ENCODE data around the gene SARDH.

SARDH gene

DNA sequence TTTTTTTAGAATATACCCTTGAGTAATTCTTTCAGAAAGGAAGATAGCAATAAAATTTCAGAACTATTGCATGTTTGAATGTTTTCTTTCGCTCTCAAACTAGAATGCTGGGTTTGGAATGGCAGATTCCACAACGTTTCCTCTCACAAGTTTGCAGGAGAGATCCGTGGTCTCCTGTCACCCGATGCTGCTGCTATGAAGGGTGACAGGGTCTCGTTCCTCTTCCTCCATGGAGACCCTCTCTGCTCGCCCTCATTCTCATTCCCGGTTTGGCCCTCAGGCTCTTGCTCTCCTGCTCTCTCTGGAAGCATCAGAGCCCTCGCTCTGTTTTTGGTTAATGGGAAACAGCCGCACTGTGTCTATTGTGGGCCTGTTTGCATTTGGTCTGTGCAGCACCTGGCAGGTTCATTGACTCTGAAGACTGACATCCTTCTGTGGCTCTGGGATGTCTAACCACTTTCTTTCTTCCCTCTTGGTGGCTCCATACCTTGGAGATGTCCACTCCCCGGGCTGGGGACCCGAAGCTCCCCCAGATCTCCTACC is 116.4 kb downstream of the SARDH start:
- Mint-ChIP-seq H3K9me3 (peaks cover 24% of the 10 kb centered on the region), H3K27me3 (ENCODE audit: low read depth) (peaks cover 63% of the 10 kb centered on the region), H3K4me3 (no peak overlapping the region), H3K36me3 (ENCODE audit: low read depth) (no peaks in the 10 kb centered on the region), H3K27ac (no peak overlapping the region), H3K4me1 (no peaks in the 10 kb centered on the region)
- TF ChIP-seq, protein P1, sequence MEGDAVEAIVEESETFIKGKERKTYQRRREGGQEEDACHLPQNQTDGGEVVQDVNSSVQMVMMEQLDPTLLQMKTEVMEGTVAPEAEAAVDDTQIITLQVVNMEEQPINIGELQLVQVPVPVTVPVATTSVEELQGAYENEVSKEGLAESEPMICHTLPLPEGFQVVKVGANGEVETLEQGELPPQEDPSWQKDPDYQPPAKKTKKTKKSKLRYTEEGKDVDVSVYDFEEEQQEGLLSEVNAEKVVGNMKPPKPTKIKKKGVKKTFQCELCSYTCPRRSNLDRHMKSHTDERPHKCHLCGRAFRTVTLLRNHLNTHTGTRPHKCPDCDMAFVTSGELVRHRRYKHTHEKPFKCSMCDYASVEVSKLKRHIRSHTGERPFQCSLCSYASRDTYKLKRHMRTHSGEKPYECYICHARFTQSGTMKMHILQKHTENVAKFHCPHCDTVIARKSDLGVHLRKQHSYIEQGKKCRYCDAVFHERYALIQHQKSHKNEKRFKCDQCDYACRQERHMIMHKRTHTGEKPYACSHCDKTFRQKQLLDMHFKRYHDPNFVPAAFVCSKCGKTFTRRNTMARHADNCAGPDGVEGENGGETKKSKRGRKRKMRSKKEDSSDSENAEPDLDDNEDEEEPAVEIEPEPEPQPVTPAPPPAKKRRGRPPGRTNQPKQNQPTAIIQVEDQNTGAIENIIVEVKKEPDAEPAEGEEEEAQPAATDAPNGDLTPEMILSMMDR (IDR thresholded peaks at IDR 0.05; ENCODE audit: unreplicated experiment in 3 of 3), result no peak

DNA sequence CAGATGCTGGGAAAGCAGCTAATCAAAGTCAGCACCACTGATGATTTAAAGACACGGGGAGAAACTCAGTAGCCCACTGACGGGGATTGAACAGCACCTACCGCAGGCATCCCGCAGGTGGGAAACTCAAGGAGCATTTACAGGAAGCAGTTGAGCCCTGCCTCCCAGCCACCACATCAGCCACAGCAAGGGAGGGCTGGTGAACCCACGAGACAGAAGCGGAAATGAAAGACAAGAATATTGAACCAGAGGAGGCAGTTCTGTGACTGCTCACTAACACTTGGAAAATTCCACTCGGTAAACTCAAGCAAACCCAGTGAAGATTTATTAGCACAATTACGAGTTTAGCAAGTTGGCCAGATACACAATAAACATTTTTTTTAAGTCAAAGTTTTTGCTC is 118.4 kb downstream of the SARDH start:
- TF ChIP-seq, protein P1 (IDR thresholded peaks at IDR 0.05; ENCODE audit: unreplicated experiment in 3 of 3), result no peak
- H3K36me3 Mint-ChIP-seq (ENCODE audit: low read depth), result no peaks in the 10 kb centered on the region
- H3K4me1 Mint-ChIP-seq, result no peaks in the 10 kb centered on the region
- no peak overlapping the region for H3K4me3 Mint-ChIP-seq
- H3K27me3 Mint-ChIP-seq (ENCODE audit: low read depth), result peaks cover 68% of the 10 kb centered on the region
- H3K27ac Mint-ChIP-seq, result no peak overlapping the region
- H3K9me3 Mint-ChIP-seq, result peaks cover 10% of the 10 kb centered on the region

DNA sequence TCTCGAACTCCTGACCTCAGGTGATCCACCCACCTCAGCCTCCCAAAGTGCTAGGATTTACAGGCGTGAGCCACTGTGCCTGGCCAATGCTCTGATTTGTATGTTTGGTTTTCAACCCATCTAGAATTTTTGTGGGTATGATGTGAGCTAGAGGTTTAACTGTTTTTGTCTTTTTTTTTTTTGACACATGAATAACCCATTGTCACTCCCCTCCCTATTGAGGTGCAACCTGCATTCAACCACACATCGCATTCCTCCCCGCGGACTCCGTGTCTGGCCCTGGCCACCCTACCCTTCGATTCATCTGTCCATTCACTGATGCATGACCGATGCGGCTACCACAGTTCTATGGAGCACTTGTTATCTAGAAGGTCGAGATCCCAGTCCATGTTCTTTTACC is 119.4 kb downstream of the SARDH start:
- no peaks in the 10 kb centered on the region for H3K4me1 Mint-ChIP-seq
- H3K27me3 Mint-ChIP-seq (ENCODE audit: low read depth), result peaks cover 77% of the 10 kb centered on the region
- TF ChIP-seq, protein P1 (IDR thresholded peaks at IDR 0.05; ENCODE audit: unreplicated experiment in 3 of 3), result no peak
- no peaks in the 10 kb centered on the region for H3K36me3 Mint-ChIP-seq (ENCODE audit: low read depth)
- H3K4me3 Mint-ChIP-seq, result no peak overlapping the region
- no peak overlapping the region for H3K27ac Mint-ChIP-seq
- H3K9me3 Mint-ChIP-seq, result peaks cover 5% of the 10 kb centered on the region

GRCh38 chr9:133616643-133617405 is 121.3 kb downstream of the SARDH start:
- Mint-ChIP-seq H3K4me3 (no peak overlapping the region), H3K27ac (no peak overlapping the region), H3K27me3 (ENCODE audit: low read depth) (peaks cover 82% of the 10 kb centered on the region)

GRCh38 chr9:133615606-133616188 is 122.5 kb downstream of the SARDH start:
- no peaks in the 10 kb centered on the region for H3K36me3 Mint-ChIP-seq (ENCODE audit: low read depth)

More at GRCh38 chr9:133616643-133617405, 121.3 kb downstream of the SARDH start:
- Mint-ChIP-seq H3K9me3 (peaks cover 5% of the 10 kb centered on the region), H3K36me3 (ENCODE audit: low read depth) (no peaks in the 10 kb centered on the region), H3K4me1 (no peaks in the 10 kb centered on the region)
- TF ChIP-seq, protein P1 (IDR thresholded peaks at IDR 0.05; ENCODE audit: unreplicated experiment in 3 of 3), result no peak

More at GRCh38 chr9:133615606-133616188, 122.5 kb downstream of the SARDH start:
- Mint-ChIP-seq H3K27me3 (ENCODE audit: low read depth) (peaks cover 83% of the 10 kb centered on the region), H3K4me1 (no peaks in the 10 kb centered on the region), H3K27ac (no peak overlapping the region), H3K9me3 (peaks cover 5% of the 10 kb centered on the region), H3K4me3 (no peak overlapping the region)
- TF ChIP-seq, protein P1 (IDR thresholded peaks at IDR 0.05; ENCODE audit: unreplicated experiment in 3 of 3), result no peak
